SK-N-SH (cell line): ENCODE measurements around the gene DHRS1. TPM values are rescaled to one million over a fixed set of nuclear protein-coding genes. Genes with fewer than 3 reads are reported as not detected.

ENCODE experiments used
- CTCF ChIA-PET: fragments of 300-600, 350-600 bp; formaldehyde crosslinking; extraction: SDS; loops from one replicate; lab custom pipeline; 2021; lab: Yijun Ruan, JAX
- POLR2A ChIA-PET: fragments of 350-600 bp; sonication (Branson Sonifier 250); formaldehyde crosslinking; extraction: SDS; loops from one replicate; lab custom pipeline; 2020; ENCODE audit warnings: antibody characterized with exemption, inconsistent platforms; lab: Yijun Ruan, JAX
- DNase-seq: peaks from one replicate; pipeline ENCODE4 v3.0.0; 2012
- H2AFZ ChIP-seq: fragments of 200-600 bp; sonication (generic); 2 replicates; pipeline ENCODE4 v1.8.1; 2016; ENCODE audit warnings: antibody characterized with exemption, mild to moderate bottlenecking, low read depth
- H3F3A ChIP-seq: fragments of 200-600 bp; sonication (generic); replicated peaks from 2 replicates; pipeline ENCODE3; 2016; ENCODE audit warnings: antibody characterized with exemption, mild to moderate bottlenecking; ENCODE audit not compliant: insufficient read depth
- H3K27ac ChIP-seq, 2 experiments: fragments of 200-500 bp in 1 of 2; fragments of 200-600 bp in 1 of 2; sonication (Bioruptor generic) in 1 of 2; sonication (generic), shearing (Covaris generic) in 1 of 2; 2 replicates each; pipeline versions ENCODE4 v1.5.1 to v1.6.1; 2014 to 2016; ENCODE audit warnings: low read depth in 2 of 2, inconsistent platforms in 1 of 2, low read length in 1 of 2, mild to moderate bottlenecking in 1 of 2, mixed read lengths in 1 of 2
- H3K27me3 ChIP-seq: fragments of 200-600 bp; sonication (generic), shearing (Covaris generic); 2 replicates; pipeline ENCODE4 v1.6.1; 2016; ENCODE audit warnings: mixed run types; ENCODE audit not compliant: insufficient read depth
- H3K36me3 ChIP-seq, 2 experiments: fragments of 200-500 bp in 1 of 2; fragments of 200-600 bp in 1 of 2; sonication (Bioruptor generic) in 1 of 2; sonication (generic) in 1 of 2; replicated peaks in 1 of 2; 2 replicates each; pipeline versions ENCODE3 to v1.5.1; 2014 to 2016; ENCODE audit warnings: low read length in 1 of 2, mild to moderate bottlenecking in 1 of 2; ENCODE audit not compliant: insufficient read depth in 2 of 2, control insufficient read depth in 1 of 2
- H3K4me1 ChIP-seq, 2 experiments: fragments of 200-500 bp in 1 of 2; fragments of 200-600 bp in 1 of 2; sonication (Bioruptor generic) in 1 of 2; sonication (generic), shearing (Covaris generic) in 1 of 2; 2 replicates each; pipeline versions ENCODE4 v1.5.1 to v1.6.1; 2014 to 2016; ENCODE audit warnings: low read depth in 1 of 2, low read length in 1 of 2, mixed run types in 1 of 2; ENCODE audit not compliant: insufficient read depth in 2 of 2, control insufficient read depth in 1 of 2
- H3K4me2 ChIP-seq: fragments of 200-600 bp; sonication (generic), shearing (Covaris generic); 2 replicates; pipeline ENCODE4 v1.6.1; 2017; ENCODE audit warnings: mixed run types
- H3K4me3 ChIP-seq, 2 experiments: fragments of 200-500 bp in 1 of 2; fragments of 200-600 bp in 1 of 2; sonication (Bioruptor generic) in 1 of 2; sonication (generic), shearing (Covaris generic) in 1 of 2; 2 replicates each; pipeline versions ENCODE4 v1.5.1 to v1.8.1; 2014 to 2016; ENCODE audit warnings: low read depth in 2 of 2, inconsistent platforms in 1 of 2, low read length in 1 of 2, mild to moderate bottlenecking in 1 of 2, mixed read lengths in 1 of 2, moderate library complexity in 1 of 2
- H3K79me2 ChIP-seq: fragments of 200-600 bp; sonication (generic); 2 replicates; pipeline ENCODE4 v1.8.1; 2017; ENCODE audit warnings: mild to moderate bottlenecking; ENCODE audit not compliant: insufficient read depth
- H3K9ac ChIP-seq: fragments of 200-600 bp; sonication (generic); 2 replicates; pipeline ENCODE4 v1.6.1; 2017; ENCODE audit warnings: mixed run types
- H3K9me2 ChIP-seq: fragments of 200-600 bp; sonication (generic); 2 replicates; pipeline ENCODE4 v1.6.1; 2017; ENCODE audit warnings: mixed run types
- H3K9me3 ChIP-seq: fragments of 200-600 bp; sonication (generic); 2 replicates; pipeline ENCODE4 v1.6.1; 2017; ENCODE audit warnings: mixed run types, mild to moderate bottlenecking, moderate library complexity
- H4K20me1 ChIP-seq: fragments of 200-600 bp; sonication (generic); 2 replicates; pipeline ENCODE4 v1.6.1; 2017; ENCODE audit warnings: mild to moderate bottlenecking, mixed run types; ENCODE audit not compliant: insufficient read depth
- CTCF ChIP-seq: fragments of 200-600 bp; sonication (generic); IDR thresholded peaks from 2 replicates; pipeline ENCODE4 v1.6.1; 2017; ENCODE audit warnings: antibody characterized with exemption, mild to moderate bottlenecking, moderate library complexity
- FOXJ3 ChIP-seq: sonication (generic); formaldehyde crosslinking; IDR thresholded peaks from 2 replicates; pipeline ENCODE4 v1.5.1; 2020; ENCODE audit warnings: mild to moderate bottlenecking, missing genetic modification reagents
- IRF3 ChIP-seq: fragments of 150-350 bp; IDR thresholded peaks from 2 replicates; pipeline ENCODE4 v1.6.1; 2016; ENCODE audit warnings: mild to moderate bottlenecking, low read depth, low read length
- MEF2A ChIP-seq: IDR thresholded peaks from 2 replicates; pipeline ENCODE4 v1.4.0; 2012; ENCODE audit warnings: low read depth, borderline replicate concordance
- RAD21 ChIP-seq: IDR thresholded peaks from 2 replicates; pipeline ENCODE4 v1.6.1; 2012; ENCODE audit warnings: mild to moderate bottlenecking, low read length
- RCOR1 ChIP-seq: fragments of 150-350 bp; IDR thresholded peaks from 2 replicates; pipeline ENCODE4 v1.6.1; 2017; ENCODE audit warnings: antibody characterized with exemption, low read length
- RFX5 ChIP-seq: IDR thresholded peaks from 2 replicates; pipeline ENCODE4 v1.6.1; 2012; ENCODE audit warnings: mild to moderate bottlenecking, improper control_type of control experiment, low read length
- SIN3A ChIP-seq: IDR thresholded peaks from 2 replicates; pipeline ENCODE4 v1.6.1; 2012; ENCODE audit warnings: low read depth, mild to moderate bottlenecking, low read length, moderate library complexity, borderline replicate concordance
- SMC3 ChIP-seq: IDR thresholded peaks from 2 replicates; pipeline ENCODE4 v1.6.1; 2012; ENCODE audit warnings: low read depth, low read length, improper control_type of control experiment
- TAF1 ChIP-seq: IDR thresholded peaks from 2 replicates; pipeline ENCODE4 v1.6.1; 2012; ENCODE audit warnings: low read depth, mild to moderate bottlenecking, low read length, moderate library complexity, borderline replicate concordance
- WGBS: methylation state at CpG from one replicate; pipeline ENCODE4 v1.1.6; 2017; ENCODE audit warnings: low lambda C conversion rate; 5-methylcytosine and 5-hydroxymethylcytosine counted together
- polyA plus RNA-seq, 3 experiments: library from polyadenylated mRNA; depleted of rRNA; stranded (reverse); fragments of >200 nt; gene quantifications; 2 replicates each; pipeline ENCODE4 v1.2.3, GENCODE V29; 2012

DHRS1 gene
- polyA plus RNA-seq, 1 of the 3 experiments (the other 2 are of a cell fraction) = 65.4 TPM

GRCh38 chr14:24309538-24310264 is 10.1 kb upstream of the DHRS1 start, which contains the start of gene LTB4R2:
Gene LTB4R2, plus strand, starts transcription at chr14:24310140. Its CDS starts 525 bp downstream, at chr14:24310665.
- Histone ChIP-seq H4K20me1 (no peaks in the 10 kb centered on the region), H3K36me3 (peaks cover 6 to 49% of the 10 kb centered on the region in 2 experiments), H3K9me2 (no peaks in the 10 kb centered on the region), H3K4me3 (no peak within 1 kb of the TSS), H3K4me2 (no peak within 1 kb of the TSS), H3K27me3 (no peaks in the 10 kb centered on the region), H3K4me1 (peaks cover 0 to 2% of the 10 kb centered on the region in 2 experiments; a peak in 1 of 4 replicates), H2AFZ (no peak within 1 kb of the TSS), H3K9me3 (no peaks in the 10 kb centered on the region), H3K9ac (no peak within 1 kb of the TSS), H3K79me2 (no peaks in the 10 kb centered on the region), H3K27ac (no peak within 1 kb of the TSS), H3F3A (peaks cover 4% of the 10 kb centered on the region)
- no peak for DNase-seq
- TF ChIP-seq RAD21 = no peak
- TF ChIP-seq IRF3 = no peak
- no peak for TF ChIP-seq RCOR1
- no peak for TF ChIP-seq MEF2A
- no peak for TF ChIP-seq CTCF
- TF ChIP-seq SMC3 = no peak
- ChIA-PET CTCF (interaction anchor here (1.3 to 6.7 kb wide), 8 partner anchors 10 to 132 kb away, joined by 4 to 115 read pairs (median 40); partner anchors contain the start of genes DHRS1, NOP9 and TINF2), POLR2A (no interaction called here)
- 98% methylated on average over 5 of the region's 5 CpGs for WGBS

DNA sequence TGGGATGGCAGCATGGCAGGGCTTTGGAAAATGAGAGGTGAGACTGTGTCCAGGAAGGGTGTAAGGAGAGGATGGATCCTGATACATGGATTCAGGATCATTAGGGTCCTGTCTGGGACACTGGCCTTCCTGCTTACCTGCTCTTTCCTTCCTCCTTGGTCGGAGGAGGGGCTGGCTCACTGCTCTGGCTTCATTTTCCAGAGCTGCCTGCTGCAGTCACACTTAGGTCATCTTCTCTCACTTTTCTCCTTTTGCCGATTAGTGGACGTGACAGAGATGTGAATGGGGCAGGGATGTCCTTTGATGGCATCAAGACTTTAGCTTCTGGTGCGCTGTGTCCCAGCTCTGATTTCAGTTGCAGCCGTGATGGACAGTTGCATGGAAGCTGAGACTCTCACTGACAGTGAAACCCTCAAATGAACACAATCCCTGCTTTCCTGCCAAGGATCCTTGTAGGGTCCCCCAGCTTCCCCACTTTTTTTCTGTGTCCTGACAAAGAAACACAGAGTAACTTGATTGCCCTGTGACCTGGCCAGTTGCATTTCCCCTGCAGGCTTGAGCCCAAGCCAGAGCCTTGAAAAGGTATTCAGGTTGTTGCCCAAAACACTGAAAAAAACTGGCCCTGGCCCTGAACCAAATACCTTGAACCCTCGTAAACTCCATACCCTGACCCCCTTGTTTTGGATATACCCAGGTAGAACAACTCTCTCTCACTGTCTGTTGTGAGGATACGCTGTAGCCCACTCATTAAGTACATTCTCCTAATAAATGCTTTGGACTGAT is 9.0 kb upstream of the DHRS1 start:
- TF ChIP-seq SIN3A (no peak), RFX5 (no peak), TAF1 (no peak), FOXJ3 (CRISPR knock-in tag) (no peak)
- TF ChIP-seq, all 33 proteins: peak for 0
- ChIA-PET POLR2A (interaction anchor here (0.6 to 1.5 kb wide), 7 partner anchors 9 to 128 kb away, joined by 3 to 6 read pairs (median 3); partner anchors contain the start of genes DHRS1, NOP9 and TINF2), CTCF (interaction anchor here (0.6 to 6.7 kb wide), 43 partner anchors 9 to 294 kb away, joined by 3 to 115 read pairs (median 4); partner anchors contain the start of genes ADCY4, DHRS1, IPO4 and KHNYN)
- Histone ChIP-seq H3K4me1 (peaks cover 0 to 2% of the 10 kb centered on the region in 2 experiments; a peak in 1 of 4 replicates), H3K27ac (no peak overlapping the region), H3K9me2 (no peaks in the 10 kb centered on the region), H3K9ac (no peak overlapping the region), H3K4me2 (no peak overlapping the region), H3K79me2 (no peaks in the 10 kb centered on the region), H4K20me1 (no peaks in the 10 kb centered on the region), H3F3A (peaks cover 4% of the 10 kb centered on the region), H3K27me3 (no peaks in the 10 kb centered on the region), H3K4me3 (peak overlapping the region in 1 of 2 experiments; percentile 49; a peak in 1 of 4 replicates), H3K36me3 (peaks cover 14 to 61% of the 10 kb centered on the region in 2 experiments), H3K9me3 (no peaks in the 10 kb centered on the region), H2AFZ (no peak overlapping the region)
- WGBS = 70% methylated on average over 7 of the region's 7 CpGs
- DNase-seq = no peak
